ENCODE data around the gene NGFR. TPM values are rescaled to one million over a fixed set of nuclear protein-coding genes. Genes with fewer than 3 reads are reported as not detected.
"Not testable (repeated sequence)": the region's sequence is repeated elsewhere in the genome, so short reads cannot be mapped to it uniquely, and the experiment has no call there.

The NGFR gene
- total and polyA plus RNA-seq, 12 donors, result 1.8 to 22.9 (median 4.7) TPM

DNA sequence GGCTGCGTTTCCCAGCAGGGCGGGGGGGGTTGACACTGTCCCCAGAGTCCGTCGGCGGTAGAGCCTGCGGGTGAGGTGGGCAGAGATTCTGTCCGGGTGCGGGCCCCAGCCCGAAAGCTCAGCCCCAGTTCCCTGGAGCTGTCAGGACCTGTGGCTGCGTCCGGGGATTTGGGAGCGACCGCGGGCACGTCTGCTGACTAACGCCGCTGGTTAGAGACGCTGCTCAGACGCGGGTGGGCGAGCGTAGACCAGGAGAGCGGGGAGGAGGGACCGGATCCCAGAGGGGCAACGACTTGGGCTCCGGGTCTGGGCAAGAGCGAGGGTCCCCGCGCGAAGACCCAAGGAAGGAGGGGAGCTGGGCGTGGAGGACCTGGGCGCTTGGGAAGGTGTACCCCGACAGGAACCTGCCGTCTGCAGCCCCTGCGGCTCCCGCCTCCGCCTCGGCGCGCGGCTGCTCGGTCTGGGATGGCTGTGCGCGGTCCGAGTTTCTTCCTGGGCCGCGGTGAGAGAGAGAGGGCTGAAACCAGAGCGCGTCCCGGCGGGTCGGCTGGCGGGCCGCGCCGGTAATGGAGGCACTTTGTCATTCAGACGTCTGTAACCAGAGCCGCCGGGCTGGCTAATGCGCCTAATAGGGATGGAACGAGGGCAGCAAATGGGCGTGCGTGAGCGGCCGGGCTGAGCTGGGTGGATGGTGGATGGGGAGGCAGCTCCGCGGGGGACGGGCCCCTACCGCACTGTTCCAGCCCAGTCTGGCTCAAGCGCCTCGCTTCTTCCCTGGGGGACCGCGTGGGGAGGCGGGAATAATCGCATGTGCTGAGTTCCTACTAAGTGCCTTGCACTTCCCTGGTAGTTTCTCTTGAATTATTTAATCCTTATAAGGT lies 2.3 kb downstream of the NGFR start:
- Histone ChIP-seq H3K4me1 (peaks cover 0 to 40% (median 29%) of the 10 kb centered on the region in 9 donors), H3K9me3 (no peaks in the 10 kb centered on the region), H3K4me3 (peak overlapping the region; percentile 36 to 68 (median 62)), H3K36me3 (no peaks in the 10 kb centered on the region), H3K27me3 (peaks cover 0 to 100% (median 73%) of the 10 kb centered on the region in 7 donors), H3K27ac (peak overlapping the region in 6 of 10 donors; percentile 18 to 69 (median 38))
- DNase-seq, result peak; percentile 36 to 66
- peak; percentile 43 to 65 (median 50) for ATAC-seq
- 1% methylated on average over 75 of the region's 75 CpGs for WGBS, 2 donors
- intact Hi-C loops (cut with DNase I), result loop anchor here in 8 of 10 donors (2.0 to 10.0 kb wide), 4 partner anchors 50 to 63 kb away; no protein-coding TSS in a partner anchor
- no peak for TF ChIP-seq CTCF (IDR thresholded peaks at IDR 0.05)

DNA sequence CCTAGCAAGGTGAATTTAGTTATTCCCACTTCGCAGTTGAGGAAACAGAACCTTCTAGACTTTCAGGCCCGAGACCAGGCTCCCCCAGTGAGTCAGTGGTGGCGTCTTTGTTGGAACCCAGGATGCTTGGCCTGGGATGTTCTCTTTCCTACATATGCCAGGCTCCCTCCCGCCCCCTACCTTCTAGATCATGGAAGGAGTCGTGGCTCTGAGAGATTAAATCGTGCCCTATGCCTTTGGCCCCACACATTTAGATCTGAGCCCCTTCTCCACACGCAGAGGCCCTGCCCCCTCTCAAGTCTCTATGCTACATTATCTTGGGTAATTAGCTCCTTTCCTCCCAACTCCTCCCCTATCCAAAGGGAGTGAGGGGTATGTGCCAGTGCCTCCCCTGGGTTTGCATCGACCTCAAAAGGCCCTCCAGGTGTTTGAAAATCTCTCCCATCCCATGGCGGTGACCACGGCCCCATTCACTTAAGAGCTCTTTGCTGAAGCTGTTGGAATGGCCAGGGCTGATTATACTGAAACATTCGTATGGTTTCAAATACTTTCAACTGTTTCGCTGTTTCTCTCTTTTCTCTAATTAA lies 3.0 kb downstream of the NGFR start:
- DNase-seq (no peak), ATAC-seq (no peak)
- Histone ChIP-seq H3K4me3 (peak overlapping the region in 8 of 10 donors; percentile 36 to 68 (median 60)), H3K9me3 (no peaks in the 10 kb centered on the region), H3K27ac (no peak overlapping the region), H3K36me3 (no peaks in the 10 kb centered on the region), H3K27me3 (peaks cover 0 to 98% (median 74%) of the 10 kb centered on the region in 7 donors), H3K4me1 (peaks cover 0 to 40% (median 29%) of the 10 kb centered on the region in 9 donors)
- 29 to 34% methylated on average over 12 of the region's 12 CpGs for WGBS, 2 donors
- no peak for TF ChIP-seq CTCF (IDR thresholded peaks at IDR 0.05)
- intact Hi-C loops (cut with DNase I), result loop anchor here in 3 of 10 donors (5.0 to 10.0 kb wide), 2 partner anchors 49 to 63 kb away; no protein-coding TSS in a partner anchor

DNA sequence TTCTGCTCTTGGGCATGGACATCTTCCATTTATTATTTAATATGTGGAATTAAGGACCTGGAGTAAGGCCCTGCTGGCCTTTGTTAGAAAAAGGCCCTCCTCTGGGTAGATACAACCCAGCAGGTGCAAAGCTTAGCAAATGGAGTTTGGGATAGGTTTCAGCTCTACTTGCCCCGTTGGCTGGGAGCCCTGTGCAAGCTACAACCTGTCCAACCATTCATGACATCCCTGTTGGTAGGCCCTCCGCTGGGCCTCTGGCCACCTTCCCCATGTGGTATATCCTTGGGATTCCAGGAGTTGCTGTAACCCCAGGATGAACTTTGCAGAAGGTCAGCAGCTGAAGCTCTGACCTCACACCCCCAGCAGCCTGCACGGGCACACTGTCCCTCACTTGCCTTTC lies 6.4 kb downstream of the NGFR start:
- Histone ChIP-seq H3K27ac (no peak overlapping the region), H3K4me3 (no peak overlapping the region), H3K36me3 (no peaks in the 10 kb centered on the region), H3K4me1 (peaks cover 3 to 36% (median 17%) of the 10 kb centered on the region in 9 donors), H3K9me3 (no peaks in the 10 kb centered on the region), H3K27me3 (peaks cover 0 to 96% (median 77%) of the 10 kb centered on the region in 7 donors)
- DNase-seq (no peak), ATAC-seq (no peak)
- TF ChIP-seq CTCF (IDR thresholded peaks at IDR 0.05), result no peak
- intact Hi-C loops (cut with DNase I), result no loop called here
- whole genome bisulfite sequencing, 2 donors, result 62 to 76% methylated on average over 3 of the region's 3 CpGs

- no peak for DNase-seq
- Histone ChIP-seq H3K27me3 (peaks cover 0 to 94% (median 75%) of the 10 kb centered on the region in 7 donors), H3K4me3 (no peak overlapping the region), H3K4me1 (peaks cover 3 to 28% (median 9%) of the 10 kb centered on the region in 9 donors), H3K9me3 (no peaks in the 10 kb centered on the region), H3K27ac (no peak overlapping the region), H3K36me3 (no peaks in the 10 kb centered on the region)
- WGBS, 2 donors, result 55 to 58% methylated on average over 4 of the region's 4 CpGs
- intact Hi-C loops (cut with DNase I), result no loop called here
- no peak for ATAC-seq
- no peak for TF ChIP-seq CTCF (IDR thresholded peaks at IDR 0.05)
Observed at GRCh38 chr17:49502254-49502653, 7.2 kb downstream of the NGFR start.

- ATAC-seq; DNase-seq; H3K4me3 ChIP-seq; H3K36me3 ChIP-seq; H3K9me3 ChIP-seq; intact Hi-C loops (cut with DNase I); H3K27ac ChIP-seq: not testable (repeated sequence)
- 56 to 67% methylated on average over 5 of the region's 5 CpGs for WGBS, 2 donors
- Histone ChIP-seq H3K27me3 (peaks cover 0 to 94% (median 71%) of the 10 kb centered on the region in 7 donors), H3K4me1 (peaks cover 3 to 24% (median 5%) of the 10 kb centered on the region in 9 donors)
Observed at GRCh38 chr17:49502680-49503079, 7.6 kb downstream of the NGFR start.

Measured in heart right ventricle (tissue), 16 donors.